CD4-positive, alpha-beta T cell treated with Interleukin-17A for 1 hour (primary cell): ENCODE results near the gene RNF13.

Experiments used
- DNase-seq: peaks from one replicate; pipeline ENCODE4 v3.0.0-alpha.2; 2020

The RNF13 gene

GRCh38 chr3:150006794-150007193 is 193.8 kb downstream of the RNF13 start:
- no peak for DNase-seq
